Left renal pelvis (tissue), 4 donors: Measurements from ENCODE around the gene ARID3B. TPM values are rescaled to one million over a fixed set of nuclear protein-coding genes. Genes with fewer than 3 reads are reported as not detected.
"Not testable (repeated sequence)": the region's sequence is repeated elsewhere in the genome, so short reads cannot be mapped to it uniquely, and the experiment has no call there.

Experiments
- DNase-seq, 4 donors: peaks; one replicate each; pipeline ENCODE4 v3.0.0-alpha.2; 2013; ENCODE audit warnings: low read depth in 4 of 4, low spot score in 3 of 4
- polyA plus RNA-seq, 4 donors: library from polyadenylated mRNA; unstranded; fragments of 120-200 nt; gene quantifications; one replicate each; pipeline ENCODE4 v1.2.1, GENCODE V29; 2013; ENCODE audit not compliant: insufficient read length in 4 of 4

ARID3B gene
- polyA plus RNA-seq, 4 donors = 5.2 to 17.1 (median 14.9) TPM

GRCh38 chr15:74618841-74619596, 78.0 kb downstream of the ARID3B start:
- no peak for DNase-seq

DNA sequence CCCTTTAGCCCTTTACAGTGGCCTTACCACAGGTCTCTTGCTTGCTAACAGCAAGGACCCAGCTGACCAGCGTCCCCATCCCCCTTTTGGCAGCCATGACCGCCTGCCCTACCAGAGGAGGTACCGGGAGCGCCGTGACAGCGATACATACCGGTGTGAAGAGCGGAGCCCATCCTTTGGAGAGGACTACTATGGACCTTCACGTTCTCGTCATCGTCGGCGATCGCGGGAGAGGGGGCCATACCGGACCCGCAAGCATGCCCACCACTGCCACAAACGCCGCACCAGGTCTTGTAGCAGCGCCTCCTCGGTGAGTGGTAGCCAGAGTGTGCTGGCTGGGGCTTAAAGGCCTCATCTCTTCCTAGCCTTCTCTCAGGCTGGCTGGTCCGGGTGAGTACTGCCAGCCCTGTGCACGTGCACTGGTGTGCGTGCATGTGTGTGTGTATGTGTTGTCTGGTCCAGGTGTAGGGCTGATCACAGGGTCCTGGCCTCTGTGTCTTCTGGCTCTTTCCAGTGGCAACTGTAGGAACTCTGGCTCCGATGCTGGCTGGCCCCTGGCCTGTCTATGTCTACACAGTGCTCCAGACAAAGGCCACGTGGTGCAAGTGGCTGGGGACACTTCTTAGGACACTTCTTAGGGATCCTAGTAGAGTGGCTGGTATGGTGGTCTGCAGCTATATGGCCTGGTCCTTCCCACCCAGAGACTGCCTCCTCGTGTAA, 79.1 kb downstream of the ARID3B start:
- DNase-seq = no peak

GRCh38 chr15:74620636-74621545, 79.9 kb downstream of the ARID3B start:
- no peak for DNase-seq

DNA sequence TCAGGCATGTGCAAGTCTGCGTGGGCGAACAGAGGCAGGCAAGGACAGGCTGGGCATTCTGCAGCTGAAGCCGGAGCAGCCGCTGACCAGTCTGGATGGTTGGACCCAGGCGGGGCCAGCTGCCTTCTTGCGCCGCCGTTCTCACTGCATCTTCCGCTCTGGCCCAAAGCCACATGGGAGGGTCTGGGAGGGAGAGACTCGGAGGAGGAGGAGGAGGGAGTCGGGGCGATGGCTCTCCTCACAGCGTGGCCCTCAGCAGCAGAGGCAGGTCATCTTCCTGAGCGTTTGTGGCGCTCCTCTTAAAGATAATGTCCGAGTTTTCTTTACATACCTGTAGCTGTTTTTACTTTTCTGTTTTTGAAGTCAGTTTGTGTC, 80.5 kb downstream of the ARID3B start:
- DNase-seq = no peak

GRCh38 chr15:74621936-74622335, 80.9 kb downstream of the ARID3B start:
- no peak for DNase-seq

GRCh38 chr15:74622758-74623157, 81.7 kb downstream of the ARID3B start:
- no peak for DNase-seq

GRCh38 chr15:74624020-74624602, 83.1 kb downstream of the ARID3B start:
- DNase-seq = no peak

DNA sequence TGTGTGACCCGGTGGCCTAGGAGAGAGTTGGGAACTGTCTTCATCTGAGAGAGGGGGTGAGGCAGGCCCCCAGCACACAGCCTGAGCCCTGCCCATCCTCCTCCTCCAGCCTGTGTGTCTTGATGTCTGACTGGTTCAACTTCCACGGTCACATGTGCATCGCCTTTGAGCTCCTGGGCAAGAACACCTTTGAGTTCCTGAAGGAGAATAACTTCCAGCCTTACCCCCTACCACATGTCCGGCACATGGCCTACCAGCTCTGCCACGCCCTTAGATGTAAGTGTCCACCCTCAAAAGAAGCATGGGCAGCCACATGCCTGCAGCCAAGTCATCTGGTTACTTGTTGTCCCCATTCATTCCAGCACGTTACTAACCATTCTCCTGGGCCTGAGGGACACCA, 84.7 kb downstream of the ARID3B start:
- no peak for DNase-seq

GRCh38 chr15:74626336-74626735, 85.3 kb downstream of the ARID3B start:
- DNase-seq = no peak

DNA sequence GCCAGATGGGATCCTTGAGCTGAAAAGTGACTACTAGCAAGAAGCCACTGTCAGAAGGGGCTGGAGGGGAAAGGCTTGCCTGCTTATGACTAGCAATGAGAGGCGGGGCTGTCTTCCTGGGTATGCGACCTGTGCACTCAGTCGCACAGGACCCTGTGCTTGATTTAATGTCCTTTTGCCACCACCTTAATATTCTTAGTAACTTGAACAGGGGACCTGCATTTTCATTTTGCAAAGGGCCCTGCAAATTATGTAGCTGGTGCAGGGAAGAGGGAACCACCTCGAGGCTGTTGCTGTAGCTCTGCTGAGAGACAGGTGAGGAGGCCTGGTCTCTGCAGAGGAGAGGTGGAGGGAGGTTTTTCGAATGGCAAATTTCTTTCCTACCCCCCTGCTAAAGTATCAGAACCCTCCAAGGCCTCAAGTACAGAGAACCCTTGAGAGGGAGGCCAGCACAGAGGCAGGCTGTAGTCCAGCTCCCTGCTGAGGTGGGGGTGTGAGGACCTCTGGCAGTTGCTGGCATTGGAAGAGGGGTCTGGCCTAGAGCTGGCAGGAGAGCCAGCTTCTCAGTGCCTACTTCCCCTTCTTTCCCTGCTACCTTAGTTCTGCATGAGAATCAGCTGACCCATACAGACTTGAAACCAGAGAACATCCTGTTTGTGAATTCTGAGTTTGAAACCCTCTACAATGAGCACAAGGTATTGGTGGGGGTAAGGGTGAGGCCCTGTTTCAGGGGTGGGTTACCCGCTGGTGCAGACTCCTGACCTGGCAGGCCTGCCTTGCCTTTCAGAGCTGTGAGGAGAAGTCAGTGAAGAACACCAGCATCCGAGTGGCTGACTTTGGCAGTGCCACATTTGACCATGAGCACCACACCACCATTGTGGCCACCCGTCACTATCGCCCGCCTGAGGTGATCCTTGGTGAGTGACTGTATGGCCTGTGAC, 86.0 kb downstream of the ARID3B start:
- DNase-seq = no peak

DNA sequence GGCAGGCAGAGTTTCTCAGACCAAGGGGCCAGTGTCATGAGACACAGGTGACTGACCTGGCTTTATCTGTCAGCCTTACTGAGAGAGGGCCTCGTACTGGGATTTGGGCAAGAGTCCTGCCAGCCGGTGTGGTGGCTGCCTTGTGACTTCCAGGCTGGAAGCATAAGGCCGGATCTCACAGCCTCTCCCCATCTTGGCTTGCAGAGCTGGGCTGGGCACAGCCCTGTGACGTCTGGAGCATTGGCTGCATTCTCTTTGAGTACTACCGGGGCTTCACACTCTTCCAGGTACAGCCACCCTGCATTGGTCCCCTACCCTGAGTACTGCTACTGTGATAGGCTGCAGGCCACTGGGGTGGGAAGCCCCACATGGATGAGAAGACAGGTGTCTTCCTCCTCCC, 86.7 kb downstream of the ARID3B start:
- DNase-seq = no peak

- DNase-seq = no peak
These were observed 87.2 kb downstream of the ARID3B start for GRCh38 chr15:74628199-74628598.

DNA sequence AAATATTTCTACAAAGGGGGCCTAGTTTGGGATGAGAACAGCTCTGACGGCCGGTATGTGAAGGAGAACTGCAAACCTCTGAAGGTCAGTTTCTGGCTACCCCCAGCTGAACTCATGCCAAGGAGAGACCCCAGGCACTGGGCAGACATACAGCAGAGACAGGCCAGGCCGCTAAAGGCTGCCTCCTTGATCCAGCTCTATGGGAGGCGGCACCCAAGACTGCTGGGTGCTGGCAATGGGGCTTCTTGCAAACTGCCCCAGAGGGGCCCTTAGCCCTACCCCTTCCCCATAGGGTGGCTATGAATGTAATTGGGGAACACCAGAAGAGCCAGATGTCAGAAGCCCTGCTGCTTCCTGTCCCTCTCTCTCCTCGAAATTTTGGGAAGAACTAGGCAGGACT, 87.9 kb downstream of the ARID3B start:
- DNase-seq = no peak

DNA sequence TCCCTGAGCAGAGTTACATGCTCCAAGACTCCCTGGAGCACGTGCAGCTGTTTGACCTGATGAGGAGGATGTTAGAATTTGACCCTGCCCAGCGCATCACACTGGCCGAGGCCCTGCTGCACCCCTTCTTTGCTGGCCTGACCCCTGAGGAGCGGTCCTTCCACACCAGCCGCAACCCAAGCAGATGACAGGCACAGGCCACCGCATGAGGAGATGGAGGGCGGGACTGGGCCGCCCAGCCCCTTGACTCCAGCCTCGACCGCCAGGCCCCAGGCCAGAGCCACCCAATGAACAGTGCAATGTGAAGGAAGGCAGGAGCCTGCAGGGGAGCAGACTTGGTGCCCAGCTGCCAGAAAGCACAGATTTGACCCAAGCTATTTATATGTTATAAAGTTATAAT, 88.7 kb downstream of the ARID3B start:
- DNase-seq = not testable (repeated sequence)

DNA sequence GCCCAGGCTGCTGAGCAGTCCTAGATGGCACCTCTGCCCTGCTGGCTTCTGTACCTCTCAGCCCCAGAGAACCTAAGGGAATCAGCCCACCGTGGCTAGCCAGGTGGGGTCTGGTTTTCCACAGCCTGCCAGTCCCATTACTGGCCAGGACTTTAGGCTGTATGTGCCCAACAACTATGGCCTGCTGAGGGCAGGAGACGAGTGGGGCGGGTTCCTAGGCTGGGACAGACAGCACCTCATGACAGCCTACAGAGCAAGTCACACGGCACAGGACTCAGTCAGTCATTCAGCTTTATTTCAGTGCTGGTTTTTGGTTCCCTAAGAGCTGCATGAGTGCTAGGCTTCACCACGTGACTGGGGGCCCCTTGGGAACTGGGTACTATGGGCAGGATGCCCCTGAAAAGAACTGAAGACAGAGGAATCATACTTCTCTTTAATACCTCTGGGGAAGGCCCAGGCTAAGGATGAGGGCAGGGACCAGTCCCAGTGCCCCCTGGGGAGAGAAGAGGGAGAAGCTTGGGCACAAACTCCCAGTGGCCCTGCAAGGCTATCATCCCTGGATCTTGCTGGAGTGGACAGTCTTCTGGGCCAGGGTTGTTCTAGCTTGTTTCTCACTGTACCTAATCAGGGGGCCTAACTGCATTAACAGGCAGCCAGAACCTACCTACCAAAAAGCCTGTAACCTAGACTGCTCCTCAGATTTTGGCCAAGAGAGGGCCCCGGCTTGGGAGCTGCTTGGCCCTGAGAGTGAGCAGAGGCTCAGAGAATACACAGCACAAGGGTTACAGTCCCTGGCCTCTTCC, 89.5 kb downstream of the ARID3B start:
- DNase-seq = no peak

DNA sequence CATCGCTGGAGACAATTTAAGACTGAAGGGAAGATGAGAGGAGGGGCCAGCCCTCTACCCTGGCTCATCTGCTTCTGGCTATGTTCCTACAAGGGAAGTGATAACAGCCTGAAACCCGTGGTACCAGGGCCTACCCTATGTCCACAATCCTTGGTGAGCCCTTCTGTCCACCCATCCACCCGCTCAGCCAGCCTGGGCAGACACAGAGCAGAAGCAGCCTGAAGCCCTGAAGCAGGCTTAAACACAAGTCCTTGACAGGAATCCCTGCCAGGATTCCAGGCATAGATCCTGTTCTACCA, 90.0 kb downstream of the ARID3B start:
- DNase-seq = no peak

- DNase-seq = no peak
These were observed 90.4 kb downstream of the ARID3B start for GRCh38 chr15:74631408-74631807.

DNA sequence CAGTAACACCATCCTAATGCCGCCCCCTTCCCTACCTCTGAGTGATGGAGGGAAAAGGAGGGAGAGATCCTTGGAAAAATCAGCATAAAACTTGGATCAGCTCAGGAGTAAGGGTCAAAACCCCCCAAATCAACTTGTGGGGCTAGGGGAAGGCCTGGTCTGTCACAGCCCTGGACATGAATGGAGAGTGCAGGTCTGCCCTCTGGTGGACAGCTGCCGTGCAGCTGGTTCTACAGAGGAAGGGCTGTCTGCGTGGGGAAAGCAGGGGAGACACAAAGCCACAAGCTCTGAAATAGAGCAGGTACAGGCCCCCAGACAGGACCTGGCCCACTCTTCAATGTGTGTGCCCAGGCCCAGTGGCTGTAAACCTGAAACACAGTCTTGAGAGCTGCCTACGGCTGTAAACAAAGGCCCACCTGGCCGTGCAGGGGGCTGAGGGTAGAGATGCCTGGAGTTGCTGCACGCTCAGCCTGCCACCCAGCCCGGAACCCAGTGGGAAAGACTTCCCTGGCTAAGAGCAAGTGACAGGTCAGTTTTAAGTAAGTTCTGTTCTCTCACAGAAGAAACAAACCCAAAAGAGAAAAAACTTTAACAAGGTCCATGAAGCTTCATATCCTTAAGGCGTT, 91.0 kb downstream of the ARID3B start:
- peak in 1 of 4 donors; percentile 27 for DNase-seq

- DNase-seq = no peak
These were observed 91.6 kb downstream of the ARID3B start for GRCh38 chr15:74632601-74633000.
